NOMO-1 treated with DMSO at 0.1 percent for 48 hours (cell line): ENCODE results near the gene C21orf58.

ENCODE experiments used
- DNase-seq: peaks from one replicate; lab custom pipeline; 2025; ENCODE audit not compliant: unreplicated experiment; lab: John Stamatoyannopoulos, UW

C21orf58 gene

DNA sequence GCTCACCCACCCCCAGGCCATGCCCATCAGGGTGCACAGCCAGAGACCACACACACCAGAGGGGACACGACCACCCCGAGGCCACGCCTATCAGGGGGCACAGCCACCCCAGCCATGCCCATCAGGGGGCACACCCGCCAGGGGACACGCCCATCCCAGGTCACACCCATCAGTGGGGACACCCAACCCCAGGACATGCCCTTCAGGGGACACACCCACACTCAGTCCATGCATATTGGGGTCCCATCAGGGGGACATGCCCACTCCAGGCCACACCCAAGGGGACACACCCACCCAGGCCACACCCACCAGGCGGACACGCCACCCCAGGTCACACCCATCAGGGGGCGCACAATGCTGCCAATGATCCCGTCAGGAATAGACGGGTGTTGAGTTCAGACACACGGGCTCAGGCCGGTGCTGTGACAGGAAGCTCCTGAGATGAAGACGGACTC is 59.0 kb downstream of the C21orf58 start:
- no peak for DNase-seq

DNA sequence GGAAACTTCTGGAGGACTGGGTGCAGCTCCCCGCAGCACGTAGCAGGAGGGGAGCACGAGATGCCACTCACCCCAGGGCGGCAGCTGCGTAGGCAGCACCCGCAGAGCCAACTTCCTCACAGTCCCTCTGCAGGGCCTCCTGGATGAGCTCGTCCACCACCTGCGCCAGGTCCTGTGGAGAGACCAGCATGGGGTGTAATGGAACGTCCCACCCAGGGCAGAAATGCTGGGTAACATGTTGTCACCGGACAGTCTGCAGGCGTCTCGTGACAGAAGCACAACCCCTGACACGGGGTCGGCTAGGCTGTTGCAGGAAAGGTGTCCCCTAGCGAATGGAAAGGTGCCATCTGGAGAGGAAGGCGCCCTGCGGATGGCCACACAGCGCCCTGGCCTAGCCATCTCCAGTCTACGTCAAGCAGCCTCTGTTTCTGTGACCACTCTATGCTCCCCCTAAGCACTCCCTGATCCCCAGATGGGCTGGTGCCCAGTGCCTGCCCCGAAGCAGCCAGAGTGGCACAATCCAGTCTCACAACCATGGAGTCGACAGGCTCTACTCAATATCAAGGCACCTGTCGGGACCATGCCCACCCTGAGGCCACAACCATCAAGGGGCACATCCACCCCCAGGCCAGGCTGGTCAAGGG is 59.5 kb downstream of the C21orf58 start:
- DNase-seq: no peak

DNA sequence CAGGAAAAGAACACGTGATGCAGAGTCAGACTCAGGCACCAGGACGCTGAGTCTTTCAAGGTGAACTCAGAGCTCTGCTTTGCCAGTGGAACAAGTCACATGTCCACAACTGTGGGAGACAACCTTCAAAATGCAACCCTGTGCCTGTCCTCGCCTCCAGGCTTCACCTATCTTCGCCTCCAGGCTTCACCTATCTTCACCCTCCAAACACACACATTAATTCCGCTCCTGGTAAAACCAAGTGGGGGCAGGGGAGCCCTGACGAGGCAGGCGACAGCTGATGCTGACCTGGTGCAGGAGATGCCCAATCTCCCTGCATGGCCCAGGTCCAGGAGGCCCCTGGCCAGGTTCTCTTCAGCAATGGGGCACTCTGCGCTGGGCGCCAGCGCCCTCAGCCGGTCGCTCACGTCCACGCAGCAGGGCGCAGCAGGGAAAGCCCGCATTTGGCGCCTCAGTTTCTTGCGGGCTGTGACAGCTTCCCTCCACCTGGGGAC is 67.1 kb downstream of the C21orf58 start:
- DNase-seq: no peak

DNA sequence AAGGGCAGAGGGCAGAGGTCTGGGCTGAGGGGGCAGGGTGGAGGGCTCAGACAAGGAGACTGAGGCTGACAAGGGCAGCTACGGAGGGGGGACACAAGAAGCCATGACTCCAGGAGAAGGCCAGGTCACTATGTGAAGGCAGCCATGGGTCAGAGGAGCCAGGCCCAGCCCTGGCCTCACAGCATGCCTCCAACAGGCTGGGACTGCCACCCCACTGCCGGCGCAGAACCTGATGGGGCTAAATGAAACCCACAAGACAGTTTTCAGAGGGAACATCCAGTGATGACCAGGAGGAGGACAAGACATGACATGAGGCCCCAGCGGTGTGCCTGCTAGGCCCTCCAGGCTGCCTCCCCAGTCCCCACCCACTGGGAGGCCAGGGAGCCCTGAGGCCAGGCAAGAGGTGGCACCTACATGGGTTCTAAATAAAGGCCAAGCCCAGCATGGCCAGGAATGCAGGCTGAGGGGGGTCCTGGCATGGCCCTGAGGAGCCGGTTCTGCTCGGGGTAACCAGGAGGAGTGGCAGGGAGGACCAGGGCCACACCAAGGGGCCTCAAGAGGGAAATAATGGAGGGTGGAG is 67.8 kb downstream of the C21orf58 start:
- no peak for DNase-seq

DNA sequence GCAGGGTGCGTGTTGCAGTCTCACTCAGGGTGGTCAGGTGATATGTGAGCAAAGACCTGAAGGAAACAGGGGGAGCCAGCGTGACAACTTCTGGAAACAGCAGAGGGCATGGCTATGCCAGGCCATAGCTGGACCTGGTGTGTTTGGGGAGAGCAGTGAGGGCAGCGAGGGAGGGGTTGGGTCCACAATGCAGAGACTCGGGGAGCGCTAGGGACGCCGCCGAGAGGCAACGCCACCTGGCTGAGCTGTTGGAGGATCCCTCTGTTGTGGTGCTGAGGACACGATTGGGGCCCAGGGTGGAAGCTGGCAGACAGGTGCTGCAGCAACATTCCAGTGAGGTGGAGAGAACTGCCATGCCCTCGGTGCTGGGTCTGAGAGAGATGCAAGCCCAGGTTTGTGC is 68.5 kb downstream of the C21orf58 start:
- DNase-seq: no peak

DNA sequence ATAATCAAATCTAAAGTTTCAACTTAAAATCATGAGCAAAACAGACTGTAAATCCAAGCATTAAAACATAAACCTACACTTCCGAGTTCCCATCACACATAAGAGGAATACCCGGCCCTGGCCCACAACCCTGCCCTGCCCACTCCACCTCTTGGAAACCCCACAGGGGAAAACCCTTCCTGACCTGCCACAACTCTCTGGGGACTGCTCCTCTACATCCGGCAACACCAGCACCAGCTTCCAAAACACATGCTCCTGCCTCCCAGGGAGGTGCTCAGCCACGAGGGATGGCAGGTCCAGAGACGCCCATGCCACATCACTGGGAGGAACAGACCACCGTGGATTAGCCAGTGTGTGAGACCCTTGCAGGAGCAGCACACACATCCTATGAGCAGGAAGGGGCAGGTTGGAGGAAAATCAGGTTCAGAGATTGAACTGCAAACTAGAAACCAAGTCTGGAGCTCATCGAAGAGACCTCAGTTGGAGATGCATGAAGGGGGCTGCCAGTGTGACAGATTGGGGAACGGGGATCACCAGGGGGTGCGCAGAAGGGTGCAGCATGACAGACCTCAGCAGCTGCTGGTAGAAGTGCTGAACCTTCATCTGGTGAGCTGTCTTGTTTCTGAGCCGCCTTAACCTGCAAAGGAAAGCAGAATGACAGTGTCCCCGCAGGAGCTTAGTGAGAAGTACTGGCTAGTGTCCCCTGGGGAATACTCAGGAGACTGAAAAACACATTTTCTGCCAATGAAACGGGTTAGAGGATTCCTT is 69.3 kb downstream of the C21orf58 start:
- DNase-seq: no peak

DNA sequence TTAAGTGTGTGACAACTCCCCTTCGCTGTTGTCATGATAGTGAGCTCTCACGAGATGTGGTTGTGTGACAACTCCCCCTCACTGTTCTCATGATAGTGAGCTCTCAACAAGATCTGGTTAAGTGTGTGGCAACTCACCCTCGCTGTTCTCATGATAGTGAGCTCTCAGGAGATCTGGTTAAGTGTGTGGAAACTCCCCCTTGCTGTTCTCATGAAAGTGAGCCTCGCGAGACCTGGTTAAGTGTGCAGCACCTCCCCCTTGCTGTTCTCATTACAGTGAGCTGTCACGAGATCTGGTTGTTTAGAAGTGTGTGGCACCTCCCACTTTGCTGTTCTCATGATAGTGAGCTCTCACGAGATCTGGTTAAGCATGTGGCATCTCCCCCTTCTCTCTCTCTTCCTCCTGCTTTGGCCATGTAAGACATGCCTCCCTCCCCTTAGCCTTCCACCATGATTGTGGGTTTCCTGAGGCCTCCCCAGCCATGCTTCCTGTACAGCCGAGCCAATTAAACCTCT is 70.0 kb downstream of the C21orf58 start:
- no peak for DNase-seq

DNA sequence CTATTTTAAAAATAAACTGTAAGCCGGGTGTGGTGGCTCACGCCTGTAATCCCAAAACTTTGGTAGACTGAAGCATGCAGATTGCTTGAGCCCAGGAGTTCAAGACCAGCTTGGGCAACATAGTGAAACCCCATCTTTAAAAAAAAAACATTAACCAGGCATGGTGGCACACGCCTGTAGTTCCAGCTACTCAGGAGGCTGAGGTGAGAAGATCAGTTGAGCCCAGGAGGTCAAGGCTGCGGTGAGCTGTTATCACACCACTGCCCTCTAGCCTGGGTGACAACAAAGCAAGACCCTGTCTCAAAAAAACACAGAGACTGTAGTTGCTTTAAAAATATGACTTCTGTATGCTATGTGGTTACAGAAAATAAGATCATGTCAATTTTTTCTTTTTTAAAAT is 70.8 kb downstream of the C21orf58 start:
- no peak for DNase-seq
